ENCODE results near the gene PTPRG. TPM values are rescaled to one million over a fixed set of nuclear protein-coding genes. Genes with fewer than 3 reads are reported as not detected.

The PTPRG gene
- total and polyA plus RNA-seq, 8 donors: 50.9 to 88.4 (median 54.4) TPM

- H3K9me3 ChIP-seq: no peaks in the 10 kb centered on the region
- no peak for ATAC-seq
- no peak overlapping the region for H3K27ac ChIP-seq
- no peaks in the 10 kb centered on the region for H3K27me3 ChIP-seq
- no peaks in the 10 kb centered on the region for H3K4me1 ChIP-seq
- H3K36me3 ChIP-seq: no peaks in the 10 kb centered on the region
- H3K4me3 ChIP-seq: no peak overlapping the region
- DNase-seq: no peak
- TF ChIP-seq CTCF (IDR thresholded peaks at IDR 0.05): no peak
- intact Hi-C loops (cut with DNase I): no loop called here
Observed at GRCh38 chr3:61864886-61865285, 303.5 kb downstream of the PTPRG start.

- no peak for DNase-seq
- ATAC-seq: no peak
- Histone ChIP-seq H3K9me3 (no peaks in the 10 kb centered on the region), H3K4me1 (no peaks in the 10 kb centered on the region), H3K4me3 (no peak overlapping the region), H3K27me3 (no peaks in the 10 kb centered on the region), H3K36me3 (no peaks in the 10 kb centered on the region), H3K27ac (no peak overlapping the region)
- TF ChIP-seq CTCF (IDR thresholded peaks at IDR 0.05): no peak
- intact Hi-C loops (cut with DNase I): no loop called here
Observed at GRCh38 chr3:61865466-61866152, 304.2 kb downstream of the PTPRG start.

- Histone ChIP-seq H3K4me3 (no peak overlapping the region), H3K27me3 (no peaks in the 10 kb centered on the region), H3K27ac (no peak overlapping the region), H3K36me3 (no peaks in the 10 kb centered on the region), H3K4me1 (no peaks in the 10 kb centered on the region), H3K9me3 (no peaks in the 10 kb centered on the region)
- intact Hi-C loops (cut with DNase I): no loop called here
- ATAC-seq (no peak), DNase-seq (no peak)
- TF ChIP-seq CTCF (IDR thresholded peaks at IDR 0.05): no peak
Observed at GRCh38 chr3:61866153-61866542, 304.8 kb downstream of the PTPRG start.

- ATAC-seq: no peak
- no peaks in the 10 kb centered on the region for H3K27me3 ChIP-seq
- intact Hi-C loops (cut with DNase I): no loop called here
Observed at GRCh38 chr3:61866961-61867461, 305.6 kb downstream of the PTPRG start.

GRCh38 chr3:61868499-61868898 is 307.1 kb downstream of the PTPRG start:
- no peak for TF ChIP-seq CTCF (IDR thresholded peaks at IDR 0.05)
- intact Hi-C loops (cut with DNase I): no loop called here
- no peak for DNase-seq
- H3K36me3 ChIP-seq: no peaks in the 10 kb centered on the region
- no peaks in the 10 kb centered on the region for H3K4me1 ChIP-seq
- H3K27ac ChIP-seq: no peak overlapping the region
- H3K4me3 ChIP-seq: no peak overlapping the region
- H3K9me3 ChIP-seq: no peaks in the 10 kb centered on the region
- ATAC-seq: no peak
- H3K27me3 ChIP-seq: no peaks in the 10 kb centered on the region

More at GRCh38 chr3:61866961-61867461, 305.6 kb downstream of the PTPRG start:
- Histone ChIP-seq H3K27ac (no peak overlapping the region), H3K4me3 (no peak overlapping the region), H3K36me3 (no peaks in the 10 kb centered on the region), H3K9me3 (no peaks in the 10 kb centered on the region), H3K4me1 (no peaks in the 10 kb centered on the region)
- no peak for TF ChIP-seq CTCF (IDR thresholded peaks at IDR 0.05)
- DNase-seq: no peak

Data from left lung (tissue), 10 donors.